H9 (cell line): ENCODE data around the gene FBL. TPM values are rescaled to one million over a fixed set of nuclear protein-coding genes. Genes with fewer than 3 reads are reported as not detected.

Source experiments
- DNase-seq: peaks from one replicate; pipeline ENCODE4 v3.0.0-alpha.2; 2017
- H2AFZ ChIP-seq: one replicate; pipeline ENCODE4 v1.6.1; 2013; ENCODE audit warnings: mild to moderate bottlenecking, low read length, control low read depth, moderate library complexity
- H2AK5ac ChIP-seq: 2 replicates; pipeline ENCODE4 v1.6.1; 2013; ENCODE audit warnings: low read length, control low read depth, mixed read lengths; ENCODE audit not compliant: insufficient read length
- H2BK120ac ChIP-seq: one replicate; pipeline ENCODE4 v1.6.1; 2013; ENCODE audit warnings: low read depth, mild to moderate bottlenecking, low read length, control low read depth, inconsistent platforms; ENCODE audit not compliant: poor library complexity, severe bottlenecking
- H2BK12ac ChIP-seq: 2 replicates; pipeline ENCODE4 v1.6.1; 2013; ENCODE audit warnings: low read length, control low read depth, mixed read lengths, low read depth; ENCODE audit not compliant: insufficient read length
- H2BK15ac ChIP-seq: 2 replicates; pipeline ENCODE4 v1.6.1; 2013; ENCODE audit warnings: low read depth, low read length, control low read depth
- H2BK20ac ChIP-seq: one replicate; pipeline ENCODE4 v1.6.1; 2013; ENCODE audit warnings: low read depth, mild to moderate bottlenecking, low read length, control low read depth, inconsistent platforms; ENCODE audit not compliant: poor library complexity, severe bottlenecking
- H2BK5ac ChIP-seq: 2 replicates; pipeline ENCODE4 v1.6.1; 2013; ENCODE audit warnings: low read length, control low read depth, mixed read lengths; ENCODE audit not compliant: insufficient read length
- H3K14ac ChIP-seq: 2 replicates; pipeline ENCODE4 v1.6.1; 2013; ENCODE audit warnings: low read length, control low read depth; ENCODE audit not compliant: insufficient read depth
- H3K18ac ChIP-seq: 2 replicates; pipeline ENCODE4 v1.6.1; 2013; ENCODE audit warnings: low read depth, mild to moderate bottlenecking, mixed read lengths, low read length, control low read depth; ENCODE audit not compliant: insufficient read length
- H3K23ac ChIP-seq: 2 replicates; pipeline ENCODE4 v1.6.1; 2013; ENCODE audit warnings: low read length, control low read depth, mixed read lengths, low read depth; ENCODE audit not compliant: insufficient read length
- H3K23me2 ChIP-seq: 2 replicates; pipeline ENCODE4 v1.6.1; 2013; ENCODE audit warnings: low read depth, mild to moderate bottlenecking, mixed read lengths, low read length, control low read depth; ENCODE audit not compliant: insufficient read length, poor library complexity, severe bottlenecking
- H3K27ac ChIP-seq: 2 replicates; pipeline ENCODE4 v1.5.1; 2013; ENCODE audit warnings: low read length, control low read depth, mixed read lengths, low read depth; ENCODE audit not compliant: insufficient read length
- H3K27me3 ChIP-seq: 2 replicates; pipeline ENCODE4 v1.6.1; 2013; ENCODE audit warnings: low read length, control low read depth, inconsistent platforms; ENCODE audit not compliant: insufficient read depth
- H3K4ac ChIP-seq: 2 replicates; pipeline ENCODE4 v1.6.1; 2013; ENCODE audit warnings: low read depth, mild to moderate bottlenecking, control low read depth, inconsistent platforms, low read length, moderate library complexity
- H3K4me1 ChIP-seq: 2 replicates; pipeline ENCODE4 v1.6.1; 2013; ENCODE audit warnings: low read length, control low read depth, inconsistent platforms; ENCODE audit not compliant: insufficient read depth
- H3K4me2 ChIP-seq: 2 replicates; pipeline ENCODE4 v1.6.1; 2013; ENCODE audit warnings: low read length, control low read depth, mixed read lengths; ENCODE audit not compliant: insufficient read length, insufficient read depth
- H3K56ac ChIP-seq: 2 replicates; pipeline ENCODE4 v1.6.1; 2013; ENCODE audit warnings: low read depth, mild to moderate bottlenecking, mixed read lengths, low read length, control low read depth; ENCODE audit not compliant: insufficient read length
- H3K79me1 ChIP-seq: 2 replicates; pipeline ENCODE4 v1.6.1; 2013; ENCODE audit warnings: low read depth, mild to moderate bottlenecking, moderate library complexity, low read length, control low read depth, inconsistent platforms; ENCODE audit not compliant: insufficient read depth, poor library complexity, severe bottlenecking
- H3K79me2 ChIP-seq: 2 replicates; pipeline ENCODE4 v1.6.1; 2013; ENCODE audit warnings: low read length, control low read depth, inconsistent platforms; ENCODE audit not compliant: insufficient read depth
- H3K9ac ChIP-seq: 2 replicates; pipeline ENCODE4 v1.6.1; 2013; ENCODE audit warnings: low read length, control low read depth, mixed read lengths; ENCODE audit not compliant: insufficient read length; ENCODE audit errors: extremely low read depth
- H3K9me3 ChIP-seq: one replicate; pipeline ENCODE4 v1.6.1; 2013; ENCODE audit warnings: low read depth, low read length, inconsistent platforms; ENCODE audit not compliant: control insufficient read depth
- H3T11ph ChIP-seq: one replicate; pipeline ENCODE4 v1.6.1; 2013; ENCODE audit warnings: mild to moderate bottlenecking, low read length, control low read depth, inconsistent platforms
- H4K20me1 ChIP-seq: one replicate; pipeline ENCODE4 v1.6.1; 2013; ENCODE audit not compliant: control insufficient read depth, insufficient read length, insufficient read depth
- H4K5ac ChIP-seq: 2 replicates; pipeline ENCODE4 v1.6.1; 2013; ENCODE audit warnings: low read depth, mild to moderate bottlenecking, mixed read lengths, low read length, control low read depth; ENCODE audit not compliant: insufficient read length
- H4K8ac ChIP-seq: replicated peaks from 2 replicates; pipeline ENCODE4 v1.6.1; 2013; ENCODE audit warnings: low read length, control low read depth, mixed read lengths, low read depth; ENCODE audit not compliant: insufficient read length
- H4K91ac ChIP-seq: 2 replicates; pipeline ENCODE4 v1.6.1; 2013; ENCODE audit warnings: low read depth, mild to moderate bottlenecking, moderate library complexity, mixed read lengths, low read length, control low read depth; ENCODE audit not compliant: insufficient read length
- H3K27ac Mint-ChIP-seq, 3 experiments: 2 replicates in 2 of 3; 3 replicates in 1 of 3; pipeline ENCODE4 v1.8.0; 2020 to 2021; ENCODE audit warnings: mixed read lengths in 3 of 3, mild to moderate bottlenecking in 1 of 3, moderate library complexity in 1 of 3
- H3K27me3 Mint-ChIP-seq: 2 replicates; pipeline ENCODE4 v1.8.0; 2021; ENCODE audit warnings: low read depth, mild to moderate bottlenecking, moderate library complexity, mixed read lengths
- H3K36me3 Mint-ChIP-seq, 3 experiments: 2 replicates in 2 of 3; 3 replicates in 1 of 3; pipeline ENCODE4 v1.8.0; 2020 to 2021; ENCODE audit warnings: low read depth in 3 of 3, mixed read lengths in 3 of 3; ENCODE audit not compliant: insufficient read depth in 1 of 3
- H3K4me1 Mint-ChIP-seq, 2 experiments: 2 replicates each; pipeline ENCODE4 v1.8.0; 2020; ENCODE audit warnings: mixed read lengths in 2 of 2
- H3K4me3 Mint-ChIP-seq, 2 experiments: 2 replicates in 1 of 2; 3 replicates in 1 of 2; pipeline ENCODE4 v1.8.0; 2020 to 2021; ENCODE audit warnings: mild to moderate bottlenecking in 2 of 2, mixed read lengths in 2 of 2, moderate library complexity in 1 of 2
- H3K9me3 Mint-ChIP-seq, 2 experiments: 2 replicates in 1 of 2; 3 replicates in 1 of 2; pipeline ENCODE4 v1.8.0; 2020; ENCODE audit warnings: mild to moderate bottlenecking in 2 of 2, mixed read lengths in 2 of 2, moderate library complexity in 1 of 2
- CTCF ChIP-seq: fragments of 200-600 bp; sonication (generic); conservative IDR thresholded peaks from 3 replicates; pipeline ENCODE4 v1.8.0; 2021; ENCODE audit warnings: antibody characterized with exemption, mild to moderate bottlenecking
- WGBS: extraction: QIAGEN DNeasy Blood & Tissue Kit; methylation state at CpG from one replicate; pipeline ENCODE4 v1.1.7; 2013; ENCODE audit warnings: missing lambda C conversion rate, low lambda C conversion rate, mixed read lengths; ENCODE audit not compliant: insufficient read length; ENCODE audit errors: extremely low coverage; 5-methylcytosine and 5-hydroxymethylcytosine counted together
- total RNA-seq: library from RNA; stranded (reverse); gene quantifications from 2 replicates; pipeline ENCODE4 v1.2.1, GENCODE V29; 2021

Gene FBL
- total RNA-seq, 1 experiment from 2014 or later, result 625 TPM

GRCh38 chr19:39817888-39818561 lies 28.2 kb downstream of the FBL start:
- Mint-ChIP-seq H3K27me3 (no peaks in the 10 kb centered on the region), H3K4me1 (no peaks in the 10 kb centered on the region), H3K9me3 (no peaks in the 10 kb centered on the region), H3K27ac (peak overlapping the region in 1 of 3 experiments; percentile 71; a peak in 1 of 7 replicates), H3K4me3 (no peak overlapping the region), H3K36me3 (peaks cover 0 to 16% (median 0%) of the 10 kb centered on the region in 3 experiments; a peak in 2 of 7 replicates)
- H3K23me2 ChIP-seq, result no peaks in the 10 kb centered on the region
- DNase-seq, result no peak
- H4K8ac ChIP-seq, result no peak overlapping the region
- H3T11ph ChIP-seq, result no peak overlapping the region
- no peak overlapping the region for H3K4ac ChIP-seq
- H3K4me1 ChIP-seq, result no peaks in the 10 kb centered on the region
- no peaks in the 10 kb centered on the region for H4K20me1 ChIP-seq
- no peak overlapping the region for H2BK15ac ChIP-seq
- H3K27ac ChIP-seq, result no peak overlapping the region
- H2BK12ac ChIP-seq, result no peak overlapping the region
- no peak overlapping the region for H2AK5ac ChIP-seq
- H3K23ac ChIP-seq, result no peak overlapping the region
- H3K79me1 ChIP-seq, result no peaks in the 10 kb centered on the region
- no peaks in the 10 kb centered on the region for H3K79me2 ChIP-seq
- no CpG with 5 or more reads among the region's 12 CpGs for WGBS
- no peak overlapping the region for H3K56ac ChIP-seq
- H3K18ac ChIP-seq, result no peak overlapping the region
- H4K91ac ChIP-seq, result no peak overlapping the region
- no peak overlapping the region for H3K9ac ChIP-seq
- H4K5ac ChIP-seq, result no peak overlapping the region
- H2BK20ac ChIP-seq, result no peak overlapping the region
- H2AFZ ChIP-seq, result no peak overlapping the region
- no peak overlapping the region for H2BK5ac ChIP-seq
- H2BK120ac ChIP-seq, result no peak overlapping the region
- H3K9me3 ChIP-seq, result no peaks in the 10 kb centered on the region
- TF ChIP-seq CTCF, result no peak
- H3K27me3 ChIP-seq, result no peaks in the 10 kb centered on the region
- no peak overlapping the region for H3K14ac ChIP-seq
- H3K4me2 ChIP-seq, result no peak overlapping the region
